GM10248 (cell line): Measurements from ENCODE around the gene RPH3AL.

ENCODE experiments used
- CTCF ChIA-PET: fragments of 300-600 bp; sonication (Branson Sonifier 250); formaldehyde crosslinking; extraction: SDS; loops from one replicate; lab custom pipeline; 2021; ENCODE audit warnings: antibody characterized with exemption; lab: Yijun Ruan, JAX
- POLR2A ChIA-PET: fragments of 350-650 bp; sonication (Branson Sonifier 250); formaldehyde crosslinking; extraction: SDS; loops from one replicate; lab custom pipeline; 2020; ENCODE audit warnings: antibody characterized with exemption; lab: Yijun Ruan, JAX
- DNase-seq: peaks from one replicate; pipeline ENCODE4 v3.0.0; 2012; ENCODE audit errors: extremely low spot score
- CTCF ChIP-seq: IDR thresholded peaks from 2 replicates; pipeline ENCODE4 v1.5.1; 2012; ENCODE audit warnings: mild to moderate bottlenecking, low read depth; ENCODE audit errors: extremely low read depth, missing control alignments, control extremely low read depth

The RPH3AL gene

GRCh38 chr17:266701-267667, 85.6 kb downstream of the RPH3AL start:
- ChIA-PET CTCF (no interaction called here), POLR2A (no interaction called here)
- no peak for DNase-seq
- TF ChIP-seq CTCF: no peak

GRCh38 chr17:266219-266618, 86.4 kb downstream of the RPH3AL start:
- POLR2A ChIA-PET: no interaction called here
- TF ChIP-seq CTCF: no peak
- CTCF ChIA-PET: no interaction called here
- no peak for DNase-seq

GRCh38 chr17:265718-266117, 86.9 kb downstream of the RPH3AL start:
- TF ChIP-seq CTCF: no peak
- DNase-seq: no peak
- POLR2A ChIA-PET: no interaction called here
- CTCF ChIA-PET: no interaction called here

GRCh38 chr17:263773-264172, 88.8 kb downstream of the RPH3AL start:
- CTCF ChIA-PET: no interaction called here
- POLR2A ChIA-PET: no interaction called here

GRCh38 chr17:263271-263670, 89.3 kb downstream of the RPH3AL start:
- CTCF ChIA-PET: no interaction called here
- DNase-seq: no peak
- TF ChIP-seq CTCF: no peak
- POLR2A ChIA-PET: no interaction called here

More at GRCh38 chr17:263773-264172, 88.8 kb downstream of the RPH3AL start:
- no peak for DNase-seq
- no peak for TF ChIP-seq CTCF

GRCh38 chr17:261635-262034, 91.0 kb downstream of the RPH3AL start:
- TF ChIP-seq CTCF: no peak
- CTCF ChIA-PET: no interaction called here
- DNase-seq: no peak
- POLR2A ChIA-PET: no interaction called here
